Neural crest cell (in vitro differentiated cells): ENCODE data around the gene GGTLC1. TPM values are rescaled to one million over a fixed set of nuclear protein-coding genes. Genes with fewer than 3 reads are reported as not detected.

Experiments
- DNase-seq: peaks from one replicate; pipeline ENCODE4 v3.0.0; 2021; ENCODE audit warnings: low read depth, mixed read lengths, low spot score
- H3K27ac Mint-ChIP-seq: one replicate; pipeline ENCODE4 v1.8.0; 2021; ENCODE audit warnings: mild to moderate bottlenecking, mixed read lengths; ENCODE audit not compliant: unreplicated experiment
- H3K27me3 Mint-ChIP-seq: 2 replicates; pipeline ENCODE4 v1.8.0; 2021; ENCODE audit warnings: low read depth, mild to moderate bottlenecking, mixed read lengths
- H3K36me3 Mint-ChIP-seq: 2 replicates; pipeline ENCODE4 v1.8.0; 2021; ENCODE audit warnings: low read depth, mild to moderate bottlenecking, mixed read lengths
- H3K4me1 Mint-ChIP-seq: 2 replicates; pipeline ENCODE4 v1.8.0; 2021; ENCODE audit warnings: mixed read lengths
- H3K4me3 Mint-ChIP-seq: one replicate; pipeline ENCODE4 v1.8.0; 2021; ENCODE audit warnings: mild to moderate bottlenecking, mixed read lengths
- H3K9me3 Mint-ChIP-seq: 2 replicates; pipeline ENCODE4 v1.8.0; 2021; ENCODE audit warnings: mixed read lengths
- CTCF ChIP-seq: fragments of 200-600 bp; sonication (generic); conservative IDR thresholded peaks from 2 replicates; pipeline ENCODE4 v1.5.0; 2021; ENCODE audit warnings: antibody characterized with exemption, mild to moderate bottlenecking
- total RNA-seq: library from RNA; stranded (reverse); gene quantifications from 2 replicates; pipeline ENCODE4 v1.2.1, GENCODE V29; 2021

GGTLC1 gene
- total RNA-seq, 1 donor from 2014 or later, result not detected

DNA sequence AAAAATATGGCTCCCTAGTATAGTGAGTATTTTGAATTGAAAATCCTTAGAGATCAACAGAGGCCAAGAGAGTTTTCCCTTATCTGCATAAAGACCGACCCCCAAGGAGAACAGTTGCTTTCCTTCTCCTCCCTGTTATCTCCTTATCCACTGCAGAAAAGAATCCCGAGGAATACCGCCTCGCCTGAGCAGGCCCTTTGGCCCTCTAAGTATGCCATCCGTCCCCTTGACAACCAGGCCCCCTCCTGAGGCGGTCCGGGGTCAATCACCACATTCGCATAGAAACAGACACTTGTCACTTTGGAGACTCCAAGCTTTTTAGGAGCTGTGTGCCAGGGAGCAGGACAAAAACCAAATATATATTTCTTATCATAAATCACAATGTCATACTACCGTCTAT is 15.9 kb upstream of the GGTLC1 start:
- H3K4me1 Mint-ChIP-seq, result peaks cover 16% of the 10 kb centered on the region
- DNase-seq, result no peak

GRCh38 chr20:24002896-24003295 is 14.3 kb upstream of the GGTLC1 start:
- no peaks in the 10 kb centered on the region for H3K36me3 Mint-ChIP-seq
- no peaks in the 10 kb centered on the region for H3K9me3 Mint-ChIP-seq
- H3K4me1 Mint-ChIP-seq, result peaks cover 10% of the 10 kb centered on the region
- H3K4me3 Mint-ChIP-seq, result no peak overlapping the region
- no peak overlapping the region for H3K27ac Mint-ChIP-seq
- no peak for TF ChIP-seq CTCF
- H3K27me3 Mint-ChIP-seq, result peaks cover 19% of the 10 kb centered on the region
- DNase-seq, result no peak

More for the DNA sequence above, 15.9 kb upstream of the GGTLC1 start:
- H3K4me3 Mint-ChIP-seq, result no peak overlapping the region
- peaks cover 11% of the 10 kb centered on the region for H3K27me3 Mint-ChIP-seq
- no peaks in the 10 kb centered on the region for H3K9me3 Mint-ChIP-seq
- no peaks in the 10 kb centered on the region for H3K36me3 Mint-ChIP-seq
- no peak for TF ChIP-seq CTCF
- no peak overlapping the region for H3K27ac Mint-ChIP-seq

DNA sequence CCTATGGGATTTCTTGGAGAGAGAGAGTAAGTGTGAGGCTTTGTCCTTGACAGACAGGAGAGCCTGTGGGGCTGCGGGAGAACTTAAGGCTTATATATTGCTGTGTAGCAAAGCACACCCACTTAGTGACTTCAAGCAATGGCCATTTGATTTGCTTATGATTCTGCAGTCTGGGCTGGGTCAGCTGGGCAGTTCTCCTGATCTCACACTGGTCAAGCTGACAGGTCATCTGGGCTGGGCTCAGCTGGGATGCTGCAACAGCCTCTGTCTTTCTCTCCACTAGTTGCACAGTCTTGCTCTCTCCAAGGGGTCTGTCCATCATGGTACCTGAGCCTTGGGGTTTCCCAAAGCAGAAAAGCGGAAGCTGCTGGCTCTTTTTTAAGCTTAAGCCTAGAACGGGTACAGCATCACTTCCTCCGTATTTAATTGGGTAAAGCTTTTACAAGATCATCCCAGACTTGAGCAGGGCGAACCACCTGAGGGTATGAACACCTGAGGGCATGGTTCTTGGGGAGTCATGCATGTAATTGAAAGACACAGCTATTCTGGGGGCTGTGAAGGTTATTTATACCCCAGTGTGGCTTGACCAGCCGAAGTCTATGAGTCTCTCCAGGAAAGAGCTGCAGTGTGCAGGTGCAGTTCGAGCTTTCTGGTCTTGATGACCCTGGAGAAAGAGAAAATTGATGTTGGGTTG is 13.3 kb upstream of the GGTLC1 start:
- Mint-ChIP-seq H3K4me3 (no peak overlapping the region), H3K27ac (no peak overlapping the region), H3K4me1 (peaks cover 10% of the 10 kb centered on the region), H3K27me3 (peaks cover 19% of the 10 kb centered on the region), H3K9me3 (no peaks in the 10 kb centered on the region), H3K36me3 (no peaks in the 10 kb centered on the region)
- TF ChIP-seq CTCF, result no peak
- DNase-seq, result no peak

DNA sequence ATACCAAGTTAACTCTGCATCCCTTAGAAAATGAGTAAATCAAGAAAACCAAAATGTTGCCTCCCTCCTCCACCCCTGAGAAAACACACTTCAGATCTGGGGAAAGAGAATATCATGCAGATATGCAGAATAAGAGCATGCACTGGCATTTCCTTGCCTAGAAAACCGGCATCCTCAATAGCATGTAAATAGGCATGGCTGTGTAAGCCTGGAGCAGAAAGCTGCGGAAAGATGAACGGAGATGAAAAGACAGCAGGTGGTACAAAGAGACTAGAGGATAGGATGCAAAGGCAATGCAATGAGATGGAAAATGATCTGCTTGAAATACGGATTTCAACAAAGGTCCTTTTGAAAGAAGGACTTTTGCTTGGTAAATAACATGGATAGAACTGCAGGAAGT is 10.3 kb upstream of the GGTLC1 start:
- Mint-ChIP-seq H3K9me3 (no peaks in the 10 kb centered on the region), H3K4me1 (no peaks in the 10 kb centered on the region)

DNA sequence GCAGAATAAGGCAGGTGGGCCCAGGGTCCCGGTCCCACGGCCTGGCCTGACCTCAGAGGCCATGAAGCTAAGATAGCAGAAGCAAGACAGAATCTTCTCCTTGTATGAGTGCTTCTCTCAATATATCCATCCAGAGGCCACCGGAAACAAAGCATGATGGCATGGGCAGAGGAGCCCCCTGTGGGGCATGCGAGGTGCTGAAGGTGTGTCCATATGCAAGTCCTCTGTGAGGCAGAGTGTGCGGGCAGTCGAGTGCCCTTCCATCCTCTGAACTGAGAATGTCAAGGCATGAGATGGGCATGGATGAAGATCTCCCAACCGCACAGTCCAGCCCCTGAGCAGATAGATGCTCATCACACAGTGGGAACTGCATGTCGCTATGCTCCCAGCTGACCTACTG is 9.8 kb upstream of the GGTLC1 start:
- DNase-seq, result no peak
- no peak overlapping the region for H3K27ac Mint-ChIP-seq
- no peak overlapping the region for H3K4me3 Mint-ChIP-seq
- no peaks in the 10 kb centered on the region for H3K36me3 Mint-ChIP-seq
- H3K4me1 Mint-ChIP-seq, result no peaks in the 10 kb centered on the region
- no peak for TF ChIP-seq CTCF
- H3K27me3 Mint-ChIP-seq, result peaks cover 19% of the 10 kb centered on the region
- no peaks in the 10 kb centered on the region for H3K9me3 Mint-ChIP-seq

More for the DNA sequence above, 10.3 kb upstream of the GGTLC1 start:
- H3K27me3 Mint-ChIP-seq, result peaks cover 19% of the 10 kb centered on the region
- no peaks in the 10 kb centered on the region for H3K36me3 Mint-ChIP-seq
- H3K4me3 Mint-ChIP-seq, result no peak overlapping the region
- H3K27ac Mint-ChIP-seq, result no peak overlapping the region
- no peak for DNase-seq
- TF ChIP-seq CTCF, result no peak
